Vagina (tissue), 2 donors: Measurements from ENCODE around the gene UGT1A6. TPM values are rescaled to one million over a fixed set of nuclear protein-coding genes. Genes with fewer than 3 reads are reported as not detected.

Experiments used
- DNase-seq, 2 donors: peaks; one replicate each; pipeline ENCODE4 v3.0.0-alpha.2; 2017; ENCODE audit errors: extremely low spot score in 2 of 2
- H3K27ac ChIP-seq: fragments of 200-600 bp; sonication (generic); one replicate; pipeline ENCODE4 v1.5.1; 2019
- H3K27me3 ChIP-seq: fragments of 200-600 bp; sonication (generic); one replicate; pipeline ENCODE4 v1.5.1; 2019
- H3K36me3 ChIP-seq, 2 donors: fragments of 200-600 bp; sonication (generic); one replicate each; pipeline ENCODE4 v1.5.1; 2017 to 2019
- H3K4me1 ChIP-seq: fragments of 200-600 bp; sonication (generic); one replicate; pipeline ENCODE4 v1.5.1; 2019
- H3K4me3 ChIP-seq, 2 donors: fragments of 200-600 bp; sonication (generic); 1 replicate in 1 of 2; 2 replicates in 1 of 2; pipeline ENCODE4 v1.5.1; 2016 to 2019
- H3K9me3 ChIP-seq: fragments of 200-600 bp; sonication (generic); one replicate; pipeline ENCODE4 v1.5.1; 2019
- CTCF ChIP-seq, 3 experiments: fragments of 450-650 bp in 2 of 3; fragments of 200-600 bp in 1 of 3; sonication (generic) in 1 of 3; IDR thresholded peaks; one replicate each; pipeline ENCODE4 v1.5.1; 2017 to 2019; ENCODE audit warnings: antibody characterized with exemption in 3 of 3, mild to moderate bottlenecking in 2 of 3, moderate library complexity in 2 of 3
- POLR2A ChIP-seq, 2 donors: fragments of 450-650 bp; IDR thresholded peaks; one replicate each; pipeline ENCODE4 v1.6.1; 2017; ENCODE audit warnings: antibody characterized with exemption in 2 of 2, mild to moderate bottlenecking in 2 of 2, moderate library complexity in 2 of 2
- POLR2AphosphoS5 ChIP-seq, 2 donors: sonication (generic); formaldehyde crosslinking; IDR thresholded peaks; one replicate each; pipeline ENCODE4 v1.9.0; 2017; ENCODE audit warnings: antibody characterized with exemption in 2 of 2, mild to moderate bottlenecking in 2 of 2, low read depth in 1 of 2; ENCODE audit not compliant: insufficient read depth in 1 of 2
- intact Hi-C: fragments of 100-400 bp; cut with DNase I; formaldehyde crosslinking; loops from one replicate; pipeline ENCODE4 v1.15.1; 2023
- total RNA-seq: library from RNA; depleted of rRNA; stranded (reverse); fragments of >200 nt; gene quantifications from one replicate; pipeline ENCODE4 v1.2.3, GENCODE V29; 2016

The UGT1A6 gene
- total RNA-seq, 1 donor from 2014 or later: 14.0 TPM

- Histone ChIP-seq H3K4me3 (no peak overlapping the region), H3K27me3 (no peaks in the 10 kb centered on the region), H3K4me1 (no peaks in the 10 kb centered on the region), H3K9me3 (no peaks in the 10 kb centered on the region), H3K36me3 (no peaks in the 10 kb centered on the region), H3K27ac (no peak overlapping the region)
- intact Hi-C loops: no loop called here
- TF ChIP-seq POLR2A (IDR thresholded peaks at IDR 0.05) (no peak), POLR2AphosphoS5 (IDR thresholded peaks at IDR 0.05; ENCODE audit: insufficient read depth in 1 of 2, low read depth in 1 of 2) (no peak), CTCF (IDR thresholded peaks at IDR 0.05) (no peak)
- DNase-seq: no peak
These were observed 17.7 kb upstream of the UGT1A6 start for GRCh38 chr2:233674995-233675394.

GRCh38 chr2:233676046-233676445 is 16.6 kb upstream of the UGT1A6 start:
- Histone ChIP-seq H3K9me3 (no peaks in the 10 kb centered on the region), H3K36me3 (no peaks in the 10 kb centered on the region), H3K27me3 (no peaks in the 10 kb centered on the region), H3K27ac (no peak overlapping the region), H3K4me1 (no peaks in the 10 kb centered on the region), H3K4me3 (no peak overlapping the region)
- TF ChIP-seq POLR2A (IDR thresholded peaks at IDR 0.05): no peak
- TF ChIP-seq CTCF (IDR thresholded peaks at IDR 0.05): no peak
- TF ChIP-seq POLR2AphosphoS5 (IDR thresholded peaks at IDR 0.05; ENCODE audit: insufficient read depth in 1 of 2, low read depth in 1 of 2): no peak
- DNase-seq: no peak
- intact Hi-C loops: no loop called here

- no peak overlapping the region for H3K4me3 ChIP-seq
- TF ChIP-seq POLR2A (IDR thresholded peaks at IDR 0.05): no peak
These were observed 13.5 kb upstream of the UGT1A6 start for GRCh38 chr2:233679196-233679595.

GRCh38 chr2:233680361-233681045 is 12.2 kb upstream of the UGT1A6 start:
- Histone ChIP-seq H3K4me3 (no peak overlapping the region), H3K36me3 (no peaks in the 10 kb centered on the region), H3K4me1 (no peaks in the 10 kb centered on the region), H3K27me3 (no peaks in the 10 kb centered on the region), H3K27ac (no peak overlapping the region), H3K9me3 (no peaks in the 10 kb centered on the region)
- DNase-seq: no peak
- intact Hi-C loops: no loop called here
- TF ChIP-seq POLR2A (IDR thresholded peaks at IDR 0.05) (no peak), POLR2AphosphoS5 (IDR thresholded peaks at IDR 0.05; ENCODE audit: insufficient read depth in 1 of 2, low read depth in 1 of 2) (no peak)

More at GRCh38 chr2:233679196-233679595, 13.5 kb upstream of the UGT1A6 start:
- Histone ChIP-seq H3K4me1 (no peaks in the 10 kb centered on the region), H3K9me3 (no peaks in the 10 kb centered on the region), H3K27ac (no peak overlapping the region), H3K36me3 (no peaks in the 10 kb centered on the region), H3K27me3 (no peaks in the 10 kb centered on the region)
- intact Hi-C loops: no loop called here
- no peak for DNase-seq

GRCh38 chr2:233681521-233682099 is 11.1 kb upstream of the UGT1A6 start, which contains the start of gene UGT1A7:
Gene UGT1A7, plus strand, starts transcription at chr2:233681901. Its CDS starts 37 bp downstream, at chr2:233681938.
- Histone ChIP-seq H3K27ac (no peak within 1 kb of the TSS), H3K9me3 (no peaks in the 10 kb centered on the region), H3K36me3 (no peaks in the 10 kb centered on the region), H3K4me1 (no peaks in the 10 kb centered on the region), H3K4me3 (no peak within 1 kb of the TSS), H3K27me3 (no peaks in the 10 kb centered on the region)
- TF ChIP-seq POLR2A (IDR thresholded peaks at IDR 0.05) (no peak), POLR2AphosphoS5 (IDR thresholded peaks at IDR 0.05; ENCODE audit: insufficient read depth in 1 of 2, low read depth in 1 of 2) (peak in 1 of 2 donors; percentile 59)
- intact Hi-C loops: no loop called here
- no peak for DNase-seq

GRCh38 chr2:233684640-233685039 is 8.1 kb upstream of the UGT1A6 start:
- intact Hi-C loops: no loop called here
- Histone ChIP-seq H3K4me1 (no peaks in the 10 kb centered on the region), H3K36me3 (no peaks in the 10 kb centered on the region), H3K4me3 (no peak overlapping the region), H3K27ac (no peak overlapping the region), H3K9me3 (no peaks in the 10 kb centered on the region), H3K27me3 (no peaks in the 10 kb centered on the region)
- DNase-seq: no peak
- TF ChIP-seq CTCF (IDR thresholded peaks at IDR 0.05): no peak
- no peak for TF ChIP-seq POLR2AphosphoS5 (IDR thresholded peaks at IDR 0.05; ENCODE audit: insufficient read depth in 1 of 2, low read depth in 1 of 2)
- no peak for TF ChIP-seq POLR2A (IDR thresholded peaks at IDR 0.05)
